K562 (cell line): Measurements from ENCODE around the gene ATL3. TPM values are rescaled to one million over a fixed set of nuclear protein-coding genes. Genes with fewer than 3 reads are reported as not detected.

Source experiments
- ATAC-seq: fragments of 200-7000 bp; cut with Tn5 transposase; 3 replicates; pipeline ENCODE4 v1.9.1; 2020; ENCODE audit warnings: moderate library complexity
- BruUV-seq: library from RNA; stranded (reverse); fragments of 400-500 nt; replicated peaks from 2 replicates; lab custom pipeline; 2021; lab: Mats Ljungman, UMichigan
- CTCF ChIA-PET: fragments of 300-600 bp; formaldehyde crosslinking; extraction: SDS; loops from one replicate; lab custom pipeline; 2021; ENCODE audit warnings: low intra/inter-chr PET ratio; lab: Yijun Ruan, JAX
- POLR2A ChIA-PET: fragments of 300-600, 350-650 bp; sonication (Branson Sonifier 250); formaldehyde crosslinking; extraction: SDS; loops from one replicate; lab custom pipeline; 2021; ENCODE audit warnings: antibody characterized with exemption, inconsistent platforms; lab: Yijun Ruan, JAX
- DNase-seq, 4 experiments: peaks; one replicate each; pipeline versions ENCODE4 v3.0.0 to v3.0.0-alpha.2; 2011 to 2018; ENCODE audit warnings: low spot score in 3 of 4, mixed read lengths in 3 of 4; ENCODE audit errors: extremely low read depth in 1 of 4
- FAIRE-seq: peaks from 2 replicates; lab custom pipeline; 2011; peaks lifted over from hg19 to GRCh38; lab: Jason Lieb, UNC
- H2AFZ ChIP-seq: 2 replicates; pipeline ENCODE4 v1.6.0; 2011; ENCODE audit warnings: low read depth, low read length, control low read depth, inconsistent platforms
- H3K27ac ChIP-seq: fragments of 200-600 bp; 3 replicates; pipeline ENCODE4 v1.8.0; 2011; ENCODE audit warnings: low read depth, mild to moderate bottlenecking, control low read depth, inconsistent platforms, low read length, moderate library complexity, mixed read lengths; ENCODE audit errors: extremely low read depth
- H3K27me3 ChIP-seq, 2 experiments: fragments of 300-600 bp in 1 of 2; 2 replicates in 1 of 2; 3 replicates in 1 of 2; pipeline versions ENCODE4 v1.6.0 to v1.8.0; 2011; ENCODE audit warnings: inconsistent platforms in 2 of 2, low read length in 2 of 2, mild to moderate bottlenecking in 1 of 2, mixed read lengths in 1 of 2, moderate library complexity in 1 of 2; ENCODE audit not compliant: control insufficient read depth in 2 of 2, insufficient read depth in 2 of 2
- H3K36me3 ChIP-seq: fragments of 300-600 bp; 3 replicates; pipeline ENCODE4 v1.8.0; 2011; ENCODE audit warnings: mild to moderate bottlenecking, low read length, inconsistent platforms; ENCODE audit not compliant: control insufficient read depth, insufficient read depth
- H3K4me1 ChIP-seq, 2 experiments: fragments of 200-600 bp in 1 of 2; replicated peaks in 1 of 2; 2 replicates in 1 of 2; 3 replicates in 1 of 2; pipeline versions ENCODE4 v1.5.1 to v1.8.0; 2011; ENCODE audit warnings: inconsistent platforms in 2 of 2, low read length in 2 of 2, mild to moderate bottlenecking in 1 of 2, mixed read lengths in 1 of 2, moderate library complexity in 1 of 2; ENCODE audit not compliant: control insufficient read depth in 2 of 2, insufficient read depth in 2 of 2
- H3K4me2 ChIP-seq: 2 replicates; pipeline ENCODE4 v1.6.1; 2011; ENCODE audit warnings: low read length, control low read depth, inconsistent platforms, mixed read lengths; ENCODE audit not compliant: insufficient read depth
- H3K4me3 ChIP-seq: fragments of 200-600 bp; sonication (generic), shearing (Covaris generic); 2 replicates; pipeline ENCODE4 v1.5.1; 2016; ENCODE audit warnings: control low read depth, inconsistent platforms
- H3K79me2 ChIP-seq: fragments of 200-600 bp; 3 replicates; pipeline ENCODE4 v1.8.0; 2011; ENCODE audit warnings: low read length, inconsistent platforms; ENCODE audit not compliant: control insufficient read depth, insufficient read depth
- H3K9ac ChIP-seq, 2 experiments: 2 replicates each; pipeline versions ENCODE4 v1.6.0 to v1.6.1; 2011; ENCODE audit warnings: low read depth in 2 of 2, low read length in 2 of 2, control low read depth in 1 of 2, inconsistent platforms in 1 of 2, mild to moderate bottlenecking in 1 of 2, mixed read lengths in 1 of 2; ENCODE audit not compliant: insufficient read depth in 1 of 2
- H3K9me1 ChIP-seq: one replicate; pipeline ENCODE4 v1.6.0; 2011; ENCODE audit warnings: inconsistent platforms, mild to moderate bottlenecking, low read length, moderate library complexity; ENCODE audit not compliant: control insufficient read depth, insufficient read depth
- H3K9me3 ChIP-seq: replicated peaks from 2 replicates; pipeline ENCODE4 v1.5.1; 2011; ENCODE audit warnings: low read depth, low read length, inconsistent platforms; ENCODE audit not compliant: control insufficient read depth, insufficient read depth
- H4K20me1 ChIP-seq: replicated peaks from 2 replicates; pipeline ENCODE4 v1.6.1; 2011; ENCODE audit warnings: low read length, inconsistent platforms, mixed read lengths; ENCODE audit not compliant: control insufficient read depth, insufficient read depth
- CREB3L1 ChIP-seq: fragments of 450-650 bp; IDR thresholded peaks from 2 replicates; pipeline ENCODE4 v1.6.1; 2014; ENCODE audit warnings: low read depth, mild to moderate bottlenecking, moderate library complexity, borderline replicate concordance
- DACH1 ChIP-seq: fragments of 450-650 bp; IDR thresholded peaks from 2 replicates; pipeline ENCODE4 v1.6.1; 2018; ENCODE audit not compliant: partially characterized antibody
- ELF1 ChIP-seq: fragments of 200-800 bp; sonication (Bioruptor generic); IDR thresholded peaks from 2 replicates; pipeline ENCODE4 v1.6.1; 2016; ENCODE audit warnings: missing genetic modification characterization, missing compliant biosample characterization
- FOXK2 ChIP-seq, 2 experiments: fragments of 450-650 bp; IDR thresholded peaks in 1 of 2; conservative IDR thresholded peaks in 1 of 2; 2 replicates each; pipeline ENCODE4 v1.6.1; 2016; ENCODE audit warnings: low read depth in 2 of 2, mild to moderate bottlenecking in 1 of 2
- HCFC1 ChIP-seq: IDR thresholded peaks from 2 replicates; pipeline ENCODE4 v1.6.1; 2012; ENCODE audit warnings: low read depth, low read length, improper control_type of control experiment
- HINFP ChIP-seq: fragments of 450-650 bp; conservative IDR thresholded peaks from 2 replicates; pipeline ENCODE4 v1.6.1; 2016; ENCODE audit warnings: missing genetic modification characterization, low read depth, mild to moderate bottlenecking, control low read depth, missing compliant biosample characterization
- IRF2 ChIP-seq: sonication (generic); formaldehyde crosslinking; IDR thresholded peaks from 2 replicates; pipeline ENCODE4 v1.8.1; 2022; ENCODE audit warnings: mild to moderate bottlenecking, missing genetic modification reagents
- LARP7 ChIP-seq: fragments of 450-650 bp; IDR thresholded peaks from 2 replicates; pipeline ENCODE4 v1.6.1; 2016
- POLR2G ChIP-seq: fragments of 200-400 bp; formaldehyde crosslinking; IDR thresholded peaks from 2 replicates; pipeline ENCODE4 v1.6.1; 2017; ENCODE audit warnings: low read depth, mild to moderate bottlenecking, antibody characterized with exemption, low read length, moderate library complexity
- TCF7 ChIP-seq: sonication (generic); IDR thresholded peaks from 2 replicates; pipeline ENCODE4 v1.6.1; 2016; ENCODE audit warnings: antibody characterized with exemption, borderline replicate concordance
- ZBTB34 ChIP-seq: fragments of 250-450 bp; sonication (Bioruptor Pico); IDR thresholded peaks from 2 replicates; pipeline ENCODE4 v1.8.0; 2021; ENCODE audit warnings: mild to moderate bottlenecking, moderate library complexity
- ZNF785 ChIP-seq: fragments of 250-450 bp; sonication (Bioruptor Pico); IDR thresholded peaks from 2 replicates; pipeline ENCODE4 v1.4.0; 2020; ENCODE audit warnings: mild to moderate bottlenecking
- WGBS: fragments of 100-300 bp; shearing (Covaris generic); methylation state at CpG from one replicate; pipeline ENCODE4 v1.1.6; 2016; ENCODE audit warnings: low coverage, mixed read lengths; ENCODE audit not compliant: insufficient coverage; ENCODE audit errors: missing lambda C conversion rate; 5-methylcytosine and 5-hydroxymethylcytosine counted together
- in situ Hi-C: fragments of 300-500 bp; cut with MboI; formaldehyde crosslinking; loops from 4 replicates; pipeline ENCODE4 v1.15.0; 2018; ENCODE audit warnings: inconsistent platforms, mixed read lengths
- intact Hi-C: fragments of 100-400 bp; cut with micrococcal nuclease; formaldehyde crosslinking; loops from 2 replicates; pipeline ENCODE4 v1.14.2; 2022
- polyA plus RNA-seq, 8 experiments: library from polyadenylated mRNA; depleted of rRNA in 4 of 8; stranded (reverse) in 5 of 8; unstranded in 3 of 8; fragments of >200 nt; fragmentation: Nextera tagmentation in 2 of 8; fragmentation: Illumina TruSeq in 1 of 8; extraction: Ambion mirVana in 2 of 8; extraction: Trizol in 1 of 8; gene quantifications; 2 replicates each; pipeline versions ENCODE4 v1.2.1 to v1.2.3, GENCODE V29; 2011 to 2014; ENCODE audit warnings: inconsistent platforms in 1 of 8, missing spikeins in 1 of 8
- total RNA-seq, 7 experiments: library from RNA; depleted of rRNA in 6 of 7; stranded (reverse); fragments of >200 nt in 6 of 7; fragmentation: Illumina TruSeq in 2 of 7; extraction: Trizol in 2 of 7; gene quantifications; 2 replicates each; pipeline versions ENCODE4 v1.2.1 to v1.2.3, GENCODE V29; 2011 to 2021; ENCODE audit warnings: low replicate concordance in 1 of 7

The ATL3 gene
- total and polyA plus RNA-seq, 9 of the 15 experiments (the other 6 are each of a cell fraction or from before 2014, with no cell fraction given) = 18.2 to 39.8 (median 23.9) TPM

GRCh38 chr11:63719001-63719400, 47.8 kb upstream of the ATL3 start:
- ATAC-seq (no peak), FAIRE-seq (no peak), DNase-seq (no peak)
- peaks cover 0 to 6% of the 10 kb centered on the region in 2 experiments; a peak in 2 of 5 replicates for H3K4me1 ChIP-seq
- H3K79me2 ChIP-seq = peaks cover 59% of the 10 kb centered on the region
- no peak overlapping the region for H2AFZ ChIP-seq
- no peak overlapping the region for H3K27ac ChIP-seq
- no peaks in the 10 kb centered on the region for H3K9me1 ChIP-seq
- ChIA-PET POLR2A (interaction anchor here (1.9 kb wide), 1 partner anchor 24 kb away, joined by 5 read pairs; no protein-coding TSS in a partner anchor), CTCF (no interaction called here)
- no peak overlapping the region for H3K4me3 ChIP-seq
- no peak overlapping the region for H3K4me2 ChIP-seq
- H3K27me3 ChIP-seq = no peaks in the 10 kb centered on the region
- intact Hi-C loops (no loop called here), in situ Hi-C loops (no loop called here)
- no peaks in the 10 kb centered on the region for H3K9me3 ChIP-seq
- TF ChIP-seq IRF2 (no peak), ZBTB34 (CRISPR knock-in tag) (no peak), HCFC1 (no peak), ELF1 (tag) (no peak), FOXK2 (conservative IDR thresholded peaks at IDR 0.05 in 1 of 2, IDR thresholded peaks at IDR 0.05 in 1 of 2; ENCODE audit: low read depth in 2 of 2) (no peak), TCF7 (no peak), DACH1 (no peak), CREB3L1 (no peak), HINFP (tag) (no peak), LARP7 (no peak), POLR2G (no peak), ZNF785 (CRISPR knock-in tag) (no peak)
- 16% methylated on average over 1 of the region's 1 CpG for WGBS
- peaks cover 13% of the 10 kb centered on the region; the same call in 1 of the 2 replicates for H4K20me1 ChIP-seq
- H3K9ac ChIP-seq = no peak overlapping the region
- peaks cover 21% of the 10 kb centered on the region; the same call in 2 of the 3 replicates for H3K36me3 ChIP-seq
- no TSS peak for BruUV-seq
